HepG2 (cell line): ENCODE measurements around the gene PHOSPHO2. TPM values are rescaled to one million over a fixed set of nuclear protein-coding genes. Genes with fewer than 3 reads are reported as not detected.

Experiments
- ARID3A ChIP-seq: IDR thresholded peaks from 2 replicates; pipeline ENCODE4 v1.6.1; 2012; ENCODE audit warnings: low read depth, low read length, improper control_type of control experiment
- BCL6 ChIP-seq: IDR thresholded peaks from 2 replicates; pipeline ENCODE4 v1.6.1; 2016; ENCODE audit warnings: missing genetic modification reagents, missing compliant biosample characterization
- KAT2B ChIP-seq: fragments of 150-350 bp; IDR thresholded peaks from 2 replicates; pipeline ENCODE4 v1.6.1; 2014; ENCODE audit warnings: low read depth, low read length, borderline replicate concordance
- KLF13 ChIP-seq: sonication (generic); formaldehyde crosslinking; IDR thresholded peaks from 2 replicates; pipeline ENCODE4 v1.4.0; 2020; ENCODE audit warnings: mild to moderate bottlenecking, missing genetic modification reagents
- NFATC3 ChIP-seq: sonication (generic); formaldehyde crosslinking; IDR thresholded peaks from 2 replicates; pipeline ENCODE4 v1.5.1; 2020; ENCODE audit warnings: mild to moderate bottlenecking, missing genetic modification reagents
- PLRG1 ChIP-seq: fragments of 450-650 bp; conservative IDR thresholded peaks from 2 replicates; pipeline ENCODE4 v1.6.1; 2016
- PRDM4 ChIP-seq: sonication (generic); formaldehyde crosslinking; IDR thresholded peaks from 2 replicates; pipeline ENCODE4 v1.9.0; 2021; ENCODE audit warnings: missing genetic modification reagents, borderline replicate concordance
- SNAPC5 ChIP-seq: sonication (generic); formaldehyde crosslinking; IDR thresholded peaks from 2 replicates; pipeline ENCODE4 v1.8.1; 2023; ENCODE audit warnings: mild to moderate bottlenecking, missing genetic modification reagents, borderline replicate concordance
- SOX6 ChIP-seq, 2 experiments: fragments of 450-650 bp in 1 of 2; sonication (generic) in 1 of 2; formaldehyde crosslinking in 1 of 2; IDR thresholded peaks; 2 replicates each; pipeline versions ENCODE4 v1.4.0 to v1.6.1; 2017 to 2020; ENCODE audit warnings: antibody characterized with exemption in 1 of 2, mild to moderate bottlenecking in 1 of 2, missing genetic modification reagents in 1 of 2
- SRSF1 ChIP-seq: fragments of 200-400 bp; formaldehyde crosslinking; optimal IDR thresholded peaks from 2 replicates; pipeline ENCODE3; 2017; ENCODE audit warnings: mild to moderate bottlenecking, low read depth, low read length, moderate library complexity
- TBX3 ChIP-seq: fragments of 450-650 bp; IDR thresholded peaks from 2 replicates; pipeline ENCODE4 v1.6.1; 2017; ENCODE audit warnings: antibody characterized with exemption, mild to moderate bottlenecking, inconsistent platforms, borderline replicate concordance
- ZBTB7A ChIP-seq: sonication (generic); formaldehyde crosslinking; IDR thresholded peaks from 2 replicates; pipeline ENCODE4 v1.8.0; 2022; ENCODE audit warnings: mild to moderate bottlenecking, missing genetic modification reagents
- ZMYM2 ChIP-seq: sonication (generic); formaldehyde crosslinking; IDR thresholded peaks from 2 replicates; pipeline ENCODE4 v1.8.0; 2022; ENCODE audit warnings: mild to moderate bottlenecking, missing genetic modification reagents
- ZNF234 ChIP-seq: sonication (generic); formaldehyde crosslinking; conservative IDR thresholded peaks from 2 replicates; pipeline ENCODE4 v1.5.1; 2020; ENCODE audit warnings: mild to moderate bottlenecking, missing genetic modification reagents
- ZNF264 ChIP-seq: sonication (generic); formaldehyde crosslinking; IDR thresholded peaks from 2 replicates; pipeline ENCODE4 v1.4.0; 2020; ENCODE audit warnings: missing genetic modification reagents
- ZNF350 ChIP-seq: sonication (generic); formaldehyde crosslinking; IDR thresholded peaks from 2 replicates; pipeline ENCODE4 v1.4.0; 2020; ENCODE audit warnings: mild to moderate bottlenecking, low read depth, missing genetic modification reagents, borderline replicate concordance
- ZNF484 ChIP-seq: sonication (generic); formaldehyde crosslinking; IDR thresholded peaks from 2 replicates; pipeline ENCODE4 v1.5.1; 2020; ENCODE audit warnings: mild to moderate bottlenecking, low read depth, missing genetic modification reagents, borderline replicate concordance
- ZNF512B ChIP-seq: sonication (generic); formaldehyde crosslinking; IDR thresholded peaks from 2 replicates; pipeline ENCODE4 v1.5.1; 2020; ENCODE audit warnings: missing genetic modification reagents, mild to moderate bottlenecking, borderline replicate concordance
- ZNF546 ChIP-seq: sonication (generic); formaldehyde crosslinking; conservative IDR thresholded peaks from 2 replicates; pipeline ENCODE4 v1.8.1; 2023; ENCODE audit warnings: mild to moderate bottlenecking, missing genetic modification reagents
- ZNF557 ChIP-seq: sonication (generic); formaldehyde crosslinking; IDR thresholded peaks from 2 replicates; pipeline ENCODE4 v1.4.0; 2020; ENCODE audit warnings: missing genetic modification reagents
- ZNF629 ChIP-seq: sonication (generic); formaldehyde crosslinking; conservative IDR thresholded peaks from 2 replicates; pipeline ENCODE4 v1.5.0; 2020; ENCODE audit warnings: missing genetic modification reagents
- ZSCAN25 ChIP-seq: sonication (generic); formaldehyde crosslinking; IDR thresholded peaks from 2 replicates; pipeline ENCODE4 v1.8.0; 2022; ENCODE audit warnings: mild to moderate bottlenecking, missing genetic modification reagents
- ZSCAN29 ChIP-seq: sonication (generic); formaldehyde crosslinking; conservative IDR thresholded peaks from 2 replicates; pipeline ENCODE4 v1.4.0; 2020; ENCODE audit warnings: mild to moderate bottlenecking, missing genetic modification reagents
- polyA plus RNA-seq, 8 experiments: library from polyadenylated mRNA; depleted of rRNA in 3 of 8; stranded (reverse) in 7 of 8; unstranded in 1 of 8; fragments of >200 nt; fragmentation: Illumina TruSeq in 4 of 8; extraction: Trizol in 4 of 8; gene quantifications; 2 replicates each; pipeline versions ENCODE4 v1.2.1 to v1.2.3, GENCODE V29; 2011 to 2016; ENCODE audit warnings: low read depth in 4 of 8, missing spikeins in 1 of 8, mixed read lengths in 1 of 8; ENCODE audit not compliant: insufficient read depth in 1 of 8
- total RNA-seq, 5 experiments: library from RNA; depleted of rRNA; stranded (reverse); fragments of >200 nt; fragmentation: Illumina TruSeq; extraction: Trizol; gene quantifications; 2 replicates each; pipeline ENCODE4 v1.2.3, GENCODE V29; 2016; ENCODE audit warnings: low read depth in 1 of 5

PHOSPHO2 gene
- total and polyA plus RNA-seq, 2 of the 13 experiments (the other 11 are each of a cell fraction or from before 2014, with no cell fraction given), result 6.1 to 11.4 TPM

- no peak for TF ChIP-seq ZNF484 (CRISPR knock-in tag)
- TF ChIP-seq ZNF629, result no peak
- TF ChIP-seq SRSF1, result no peak
- TF ChIP-seq ZNF350 (CRISPR knock-in tag), result no peak
- TF ChIP-seq PLRG1, result no peak
- TF ChIP-seq ZNF546 (CRISPR knock-in tag), result no peak
- TF ChIP-seq SOX6 (IDR thresholded peaks at IDR 0.05), result no peak
- TF ChIP-seq SOX6 (CRISPR knock-in tag; IDR thresholded peaks at IDR 0.05), result peak; percentile 91
- 0 out of 2 replicates have a peak, but pooled peaks have one; percentile 17 for TF ChIP-seq NFATC3 (CRISPR knock-in tag)
- TF ChIP-seq TBX3, result peak; percentile 34; the same call in 1 of the 2 replicates
- TF ChIP-seq ZMYM2 (CRISPR knock-in tag), result 0 out of 2 replicates have a peak, but pooled peaks have one; percentile 57
- TF ChIP-seq KLF13 (CRISPR knock-in tag), result no peak
- no peak for TF ChIP-seq ZNF557 (CRISPR knock-in tag)
- no peak for TF ChIP-seq KAT2B
- no peak for TF ChIP-seq PRDM4 (CRISPR knock-in tag)
- TF ChIP-seq ZNF234, result no peak
- no peak for TF ChIP-seq SNAPC5 (CRISPR knock-in tag)
- TF ChIP-seq ZNF264 (CRISPR knock-in tag), result peak; percentile 70
- no peak for TF ChIP-seq ZBTB7A (CRISPR knock-in tag)
- no peak for TF ChIP-seq ZSCAN29
- TF ChIP-seq ZSCAN25 (CRISPR knock-in tag), result 0 out of 2 replicates have a peak, but pooled peaks have one; percentile 24
- no peak for TF ChIP-seq ZNF512B
- peak; percentile 90 for TF ChIP-seq BCL6 (CRISPR knock-in tag)
- TF ChIP-seq ARID3A, result peak; percentile 98
Observed at GRCh38 chr2:169683425-169684134, 10.7 kb upstream of the PHOSPHO2 start (continued).
